HL-60/S4 treated with retinoic acid at 250 ng/mL for 4 days and 3 days (cell line): Measurements from ENCODE around the gene PCDHB10.
"Not testable (repeated sequence)": the region's sequence is repeated elsewhere in the genome, so short reads cannot be mapped to it uniquely, and the experiment has no call there.

Source experiments
- in situ Hi-C: fragments of 300-500 bp; cut with MboI; formaldehyde crosslinking; loops from 2 replicates; pipeline ENCODE4 v1.7.0; 2022; ENCODE audit warnings: low sequenced_read_pairs

The PCDHB10 gene

DNA sequence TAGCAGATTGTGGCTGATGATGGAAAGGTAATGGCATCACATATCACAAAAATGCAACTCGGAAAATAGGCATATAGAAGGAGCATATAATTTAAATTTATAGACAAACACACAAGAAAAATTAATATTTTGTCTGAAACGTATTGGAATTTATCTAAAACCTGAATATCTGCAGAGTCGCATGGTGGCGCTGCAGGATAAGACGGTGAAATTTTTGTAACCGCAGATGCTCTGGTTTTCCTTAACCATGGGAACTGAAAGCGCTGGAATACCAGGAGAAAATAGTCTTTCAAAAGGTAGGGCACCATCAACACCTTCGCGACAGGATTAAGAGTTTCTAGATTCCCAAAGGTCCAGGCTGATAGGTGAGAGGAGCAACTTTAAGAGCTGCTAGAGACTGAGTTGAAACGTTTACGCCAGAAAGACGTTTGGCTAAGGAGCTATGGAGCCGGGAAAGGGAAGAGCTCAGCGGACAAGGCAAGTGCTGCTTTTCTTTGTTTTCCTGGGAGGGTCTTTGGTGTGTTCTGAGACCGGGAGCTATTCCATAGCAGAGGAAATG is 42.0 kb downstream of the PCDHB10 start:
- in situ Hi-C loops = no loop called here

DNA sequence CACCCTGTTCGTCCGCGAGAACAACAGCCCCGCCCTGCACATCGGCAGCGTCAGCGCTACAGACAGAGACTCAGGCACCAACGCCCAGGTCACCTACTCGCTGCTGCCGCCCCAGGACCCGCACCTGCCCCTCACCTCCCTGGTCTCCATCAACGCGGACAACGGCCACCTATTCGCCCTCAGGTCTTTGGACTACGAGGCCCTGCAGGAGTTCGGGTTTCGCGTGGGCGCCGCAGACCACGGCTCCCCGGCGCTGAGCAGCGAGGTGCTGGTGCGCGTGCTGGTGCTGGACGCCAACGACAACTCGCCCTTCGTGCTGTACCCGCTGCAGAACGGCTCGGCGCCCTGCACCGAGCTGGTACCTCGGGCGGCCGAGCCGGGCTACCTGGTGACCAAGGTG is 43.8 kb downstream of the PCDHB10 start:
- in situ Hi-C loops = not testable (repeated sequence)

DNA sequence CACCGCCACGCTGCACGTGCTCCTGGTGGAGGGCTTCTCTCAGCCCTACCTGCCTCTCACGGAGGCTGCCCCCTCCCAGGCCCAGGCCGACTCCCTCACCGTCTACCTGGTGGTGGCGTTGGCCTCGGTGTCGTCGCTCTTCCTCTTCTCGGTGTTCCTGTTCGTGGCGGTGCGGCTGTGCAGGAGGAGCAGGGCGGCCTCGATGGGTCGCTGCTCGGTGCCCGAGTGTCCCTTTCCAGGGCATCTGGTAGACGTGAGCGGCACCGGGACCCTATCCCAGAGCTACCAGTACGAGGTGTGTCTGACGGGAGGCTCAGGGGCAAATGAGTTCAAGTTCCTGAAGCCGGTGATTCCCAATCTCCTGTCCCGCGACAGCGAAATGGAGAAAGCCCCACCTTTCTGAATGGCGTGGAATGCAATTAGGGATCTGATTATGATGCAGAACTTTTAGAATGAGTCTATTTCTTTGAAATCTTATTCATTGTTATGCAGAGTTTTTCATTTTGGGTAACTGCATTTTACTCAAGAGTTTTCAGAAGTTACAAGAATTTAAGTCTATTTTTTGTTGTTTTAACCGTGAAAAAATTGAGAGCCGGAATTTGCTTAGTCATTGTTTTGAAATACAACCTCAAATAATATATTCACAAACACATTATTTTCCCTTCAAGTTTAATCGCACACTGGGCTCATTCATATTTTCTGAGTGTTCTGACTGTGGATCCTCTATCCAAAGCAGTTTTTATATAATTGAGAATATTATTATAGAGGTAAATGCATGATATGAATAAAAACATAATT is 44.6 kb downstream of the PCDHB10 start:
- in situ Hi-C loops = no loop called here

DNA sequence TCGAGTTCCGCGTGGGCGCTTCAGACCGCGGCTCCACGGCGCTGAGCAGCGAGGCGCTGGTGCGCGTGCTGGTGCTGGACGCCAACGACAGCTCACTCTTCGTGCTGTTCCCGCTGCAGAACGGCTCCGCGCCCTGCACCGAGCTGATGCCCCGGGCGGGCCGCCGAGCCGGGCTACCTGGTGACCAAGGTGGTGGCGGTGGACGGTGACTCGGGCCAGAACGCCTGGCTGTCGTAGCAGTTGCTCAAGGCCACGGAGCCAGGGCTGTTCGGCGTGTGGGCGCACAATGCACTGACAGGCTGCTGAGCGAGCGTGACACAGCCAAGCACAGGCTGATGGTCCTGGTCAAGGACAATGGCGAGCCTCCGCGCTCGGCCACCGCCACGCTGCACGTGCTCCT is 49.3 kb downstream of the PCDHB10 start:
- in situ Hi-C loops = no loop called here
